ENCODE data around the gene TSKU. TPM values are rescaled to one million over a fixed set of nuclear protein-coding genes. Genes with fewer than 3 reads are reported as not detected.

Gene TSKU
- total RNA-seq, 1 experiment from 2014 or later, result 20.1 TPM

DNA sequence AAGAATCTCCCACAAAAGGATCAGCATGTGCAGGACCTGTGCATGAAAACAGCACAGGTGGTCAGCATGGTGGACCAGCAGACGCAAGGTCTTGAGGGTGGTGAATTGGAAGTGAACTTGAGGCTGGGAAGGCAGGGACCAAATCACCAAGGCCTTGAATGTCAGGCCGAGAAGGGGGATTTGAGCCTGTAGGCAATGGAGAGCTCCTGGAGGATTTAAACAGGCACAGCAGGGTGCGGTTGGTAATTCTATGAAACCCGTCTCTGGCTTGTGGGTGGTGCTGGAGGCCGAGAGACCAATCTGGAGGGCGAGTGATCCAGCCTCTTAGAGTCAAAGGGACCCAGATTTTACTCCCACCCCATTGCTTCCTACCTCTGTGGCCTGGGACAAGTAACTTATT, 2.4 kb downstream of the TSKU start:
- H3K27ac Mint-ChIP-seq (ENCODE audit: low read depth, unreplicated experiment), result peak overlapping the region; percentile 42
- ChIA-PET POLR2A (interaction anchor here (1.1 to 6.7 kb wide), 3 partner anchors 13 to 51 kb away, joined by 4 to 83 read pairs (median 5); no protein-coding TSS in a partner anchor), CTCF (interaction anchor here (0.6 to 1.4 kb wide), 3 partner anchors 13 to 22 kb away, joined by 3 to 5 read pairs (median 4); no protein-coding TSS in a partner anchor)
- TF ChIP-seq, protein P1, sequence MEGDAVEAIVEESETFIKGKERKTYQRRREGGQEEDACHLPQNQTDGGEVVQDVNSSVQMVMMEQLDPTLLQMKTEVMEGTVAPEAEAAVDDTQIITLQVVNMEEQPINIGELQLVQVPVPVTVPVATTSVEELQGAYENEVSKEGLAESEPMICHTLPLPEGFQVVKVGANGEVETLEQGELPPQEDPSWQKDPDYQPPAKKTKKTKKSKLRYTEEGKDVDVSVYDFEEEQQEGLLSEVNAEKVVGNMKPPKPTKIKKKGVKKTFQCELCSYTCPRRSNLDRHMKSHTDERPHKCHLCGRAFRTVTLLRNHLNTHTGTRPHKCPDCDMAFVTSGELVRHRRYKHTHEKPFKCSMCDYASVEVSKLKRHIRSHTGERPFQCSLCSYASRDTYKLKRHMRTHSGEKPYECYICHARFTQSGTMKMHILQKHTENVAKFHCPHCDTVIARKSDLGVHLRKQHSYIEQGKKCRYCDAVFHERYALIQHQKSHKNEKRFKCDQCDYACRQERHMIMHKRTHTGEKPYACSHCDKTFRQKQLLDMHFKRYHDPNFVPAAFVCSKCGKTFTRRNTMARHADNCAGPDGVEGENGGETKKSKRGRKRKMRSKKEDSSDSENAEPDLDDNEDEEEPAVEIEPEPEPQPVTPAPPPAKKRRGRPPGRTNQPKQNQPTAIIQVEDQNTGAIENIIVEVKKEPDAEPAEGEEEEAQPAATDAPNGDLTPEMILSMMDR (IDR thresholded peaks at IDR 0.05; ENCODE audit: unreplicated experiment), result no peak
- H3K27me3 Mint-ChIP-seq (ENCODE audit: insufficient read depth, unreplicated experiment), result no peaks in the 10 kb centered on the region
- H3K9me3 Mint-ChIP-seq (ENCODE audit: unreplicated experiment), result no peaks in the 10 kb centered on the region
- peak overlapping the region; percentile 83 for H3K4me3 Mint-ChIP-seq (ENCODE audit: unreplicated experiment)
- no peak for DNase-seq (ENCODE audit: unreplicated experiment)
- peaks cover 17% of the 10 kb centered on the region for H3K36me3 Mint-ChIP-seq (ENCODE audit: insufficient read depth, unreplicated experiment)
- H3K4me1 Mint-ChIP-seq (ENCODE audit: insufficient read depth, unreplicated experiment), result peaks cover 67% of the 10 kb centered on the region
- intact Hi-C loops (cut with micrococcal nuclease), result no loop called here
- no TSS peak for BruUV-seq (replicated peaks)

- POLR2A ChIA-PET, result interaction anchor here (1.1 to 6.7 kb wide), 2 partner anchors 13 to 14 kb away, joined by 5 to 83 read pairs; no protein-coding TSS in a partner anchor
- peak overlapping the region; percentile 83 for H3K4me3 Mint-ChIP-seq (ENCODE audit: unreplicated experiment)
- BruUV-seq (replicated peaks), result no TSS peak
- peaks cover 21% of the 10 kb centered on the region for H3K36me3 Mint-ChIP-seq (ENCODE audit: insufficient read depth, unreplicated experiment)
- peaks cover 67% of the 10 kb centered on the region for H3K4me1 Mint-ChIP-seq (ENCODE audit: insufficient read depth, unreplicated experiment)
- intact Hi-C loops (cut with micrococcal nuclease), result no loop called here
- CTCF ChIA-PET, result interaction anchor here (0.7 to 1.4 kb wide), 3 partner anchors 12 to 21 kb away, joined by 3 to 5 read pairs (median 4); no protein-coding TSS in a partner anchor
- H3K27ac Mint-ChIP-seq (ENCODE audit: low read depth, unreplicated experiment), result no peak overlapping the region
- DNase-seq (ENCODE audit: unreplicated experiment), result no peak
- no peaks in the 10 kb centered on the region for H3K27me3 Mint-ChIP-seq (ENCODE audit: insufficient read depth, unreplicated experiment)
- H3K9me3 Mint-ChIP-seq (ENCODE audit: unreplicated experiment), result no peaks in the 10 kb centered on the region
- TF ChIP-seq, protein P1 (IDR thresholded peaks at IDR 0.05; ENCODE audit: unreplicated experiment), result no peak
Measured at GRCh38 chr11:76786016-76786415, 2.9 kb downstream of the TSKU start.

- no TSS peak for BruUV-seq (replicated peaks)
- H3K36me3 Mint-ChIP-seq (ENCODE audit: insufficient read depth, unreplicated experiment), result peaks cover 21% of the 10 kb centered on the region
- CTCF ChIA-PET, result interaction anchor here (0.7 to 1.4 kb wide), 2 partner anchors 12 to 15 kb away, joined by 4 to 5 read pairs; no protein-coding TSS in a partner anchor
- H3K4me1 Mint-ChIP-seq (ENCODE audit: insufficient read depth, unreplicated experiment), result peaks cover 67% of the 10 kb centered on the region
- TF ChIP-seq, protein P1 (IDR thresholded peaks at IDR 0.05; ENCODE audit: unreplicated experiment), result no peak
- no peak overlapping the region for H3K27ac Mint-ChIP-seq (ENCODE audit: low read depth, unreplicated experiment)
- H3K9me3 Mint-ChIP-seq (ENCODE audit: unreplicated experiment), result no peaks in the 10 kb centered on the region
- H3K4me3 Mint-ChIP-seq (ENCODE audit: unreplicated experiment), result peak overlapping the region; percentile 83
- no peaks in the 10 kb centered on the region for H3K27me3 Mint-ChIP-seq (ENCODE audit: insufficient read depth, unreplicated experiment)
- intact Hi-C loops (cut with micrococcal nuclease), result no loop called here
- DNase-seq (ENCODE audit: unreplicated experiment), result no peak
- POLR2A ChIA-PET, result interaction anchor here (6.7 kb wide), 1 partner anchor 14 kb away, joined by 83 read pairs; no protein-coding TSS in a partner anchor
Measured at GRCh38 chr11:76786441-76787014, 3.4 kb downstream of the TSKU start.

- CTCF ChIA-PET, result interaction anchor here (0.6 to 2.2 kb wide), 8 partner anchors 11 to 337 kb away, joined by 4 to 17 read pairs (median 6); no protein-coding TSS in a partner anchor
- POLR2A ChIA-PET, result interaction anchor here (1.2 to 6.7 kb wide), 3 partner anchors 10 to 131 kb away, joined by 3 to 83 read pairs (median 6); no protein-coding TSS in a partner anchor
- peak overlapping the region; percentile 69 for H3K27ac Mint-ChIP-seq (ENCODE audit: low read depth, unreplicated experiment)
- H3K9me3 Mint-ChIP-seq (ENCODE audit: unreplicated experiment), result no peaks in the 10 kb centered on the region
- no TSS peak for BruUV-seq (replicated peaks)
- no peak for DNase-seq (ENCODE audit: unreplicated experiment)
- peak overlapping the region; percentile 51 for H3K4me3 Mint-ChIP-seq (ENCODE audit: unreplicated experiment)
- no peaks in the 10 kb centered on the region for H3K27me3 Mint-ChIP-seq (ENCODE audit: insufficient read depth, unreplicated experiment)
- peaks cover 21% of the 10 kb centered on the region for H3K36me3 Mint-ChIP-seq (ENCODE audit: insufficient read depth, unreplicated experiment)
- TF ChIP-seq, protein P1 (IDR thresholded peaks at IDR 0.05; ENCODE audit: unreplicated experiment), result no peak
- H3K4me1 Mint-ChIP-seq (ENCODE audit: insufficient read depth, unreplicated experiment), result peaks cover 70% of the 10 kb centered on the region
- intact Hi-C loops (cut with micrococcal nuclease), result no loop called here
Measured at GRCh38 chr11:76787271-76787670, 4.1 kb downstream of the TSKU start.
